Measurements from ENCODE around the gene PMFBP1. TPM values are rescaled to one million over a fixed set of nuclear protein-coding genes. Genes with fewer than 3 reads are reported as not detected.

The PMFBP1 gene
- total and polyA plus RNA-seq, 2 of the 4 experiments (the other 2 are of a cell fraction) = under 0.01 TPM; not detected in 1

GRCh38 chr16:72120026-72120425 lies 51.9 kb downstream of the PMFBP1 start:
- H2BK15ac ChIP-seq (ENCODE audit: low read depth, low read length) = no peak overlapping the region
- TF ChIP-seq CEBPB (IDR thresholded peaks at IDR 0.05; ENCODE audit: low read depth, low read length) (no peak), RFX5 (IDR thresholded peaks at IDR 0.05; ENCODE audit: low read depth, low read length) (no peak), ELK1 (IDR thresholded peaks at IDR 0.05; ENCODE audit: borderline replicate concordance, low read depth, low read length) (no peak), RCOR1 (IDR thresholded peaks at IDR 0.05; ENCODE audit: insufficient replicate concordance, low read length) (no peak)
- H3K56ac ChIP-seq (ENCODE audit: extremely low read depth, insufficient read depth, low read length) = no peak overlapping the region
- H4K91ac ChIP-seq (ENCODE audit: insufficient read depth, low read depth, low read length) = no peak overlapping the region
- BruUV-seq (replicated peaks) = no TSS peak
- H3K23ac ChIP-seq (ENCODE audit: low read depth, low read length) = no peak overlapping the region
- H3K27me3 ChIP-seq (ENCODE audit: control insufficient read depth, insufficient read depth, low read length) = no peaks in the 10 kb centered on the region
- intact Hi-C loops (cut with micrococcal nuclease) = loop anchor here (10.0 kb wide), 4 partner anchors 285 to 1915 kb away; no protein-coding TSS in a partner anchor
- H3K4me3 ChIP-seq (ENCODE audit: insufficient read depth, low read depth, low read length) = no peak overlapping the region
- DNase-seq = no peak
- no peaks in the 10 kb centered on the region for H3K9me1 ChIP-seq (ENCODE audit: insufficient read depth, low read length)
- no peak for ATAC-seq (ENCODE audit: low read depth)
- in situ Hi-C loops (cut with MboI; ENCODE audit: low sequenced_read_pairs) = loop anchor here (10.0 kb wide), 1 partner anchor 345 kb away; no protein-coding TSS in a partner anchor
- H2BK20ac ChIP-seq (ENCODE audit: low read depth, low read length) = no peak overlapping the region
- no peak overlapping the region for H2AK9ac ChIP-seq (replicated peaks; ENCODE audit: low read depth, low read length, poor library complexity)
- H3K4me2 ChIP-seq (ENCODE audit: low read depth, low read length) = no peak overlapping the region
- H2AK5ac ChIP-seq (ENCODE audit: low read depth, low read length) = no peak overlapping the region
- no peaks in the 10 kb centered on the region for H3K79me1 ChIP-seq (ENCODE audit: low read depth in 1 of 2, low read length in 2 of 2)
- no peak overlapping the region for H2BK120ac ChIP-seq (ENCODE audit: low read depth, low read length)
- H4K5ac ChIP-seq (ENCODE audit: low read depth, low read length) = no peak overlapping the region
- no peak overlapping the region for H2AFZ ChIP-seq (replicated peaks; ENCODE audit: low read length, poor library complexity)
- no peaks in the 10 kb centered on the region for H3K4me1 ChIP-seq (ENCODE audit: control insufficient read depth, insufficient read depth, low read length)
- no peaks in the 10 kb centered on the region for H3K36me3 ChIP-seq (ENCODE audit: control insufficient read depth, insufficient read depth, low read length)
- CTCF ChIA-PET = no interaction called here
- H4K8ac ChIP-seq (ENCODE audit: low read depth in 2 of 2, low read length in 2 of 2) = no peak overlapping the region
- no peak overlapping the region for H3K9ac ChIP-seq (ENCODE audit: low read depth, low read length)
- H2BK5ac ChIP-seq (ENCODE audit: low read depth, low read length, poor library complexity, severe bottlenecking) = no peak overlapping the region
- dilution Hi-C loops (cut with HindIII; ENCODE audit: low sequenced_read_pairs, unreplicated experiment) = no loop called here
- H3K14ac ChIP-seq (replicated peaks; ENCODE audit: low read depth, low read length) = no peak overlapping the region
- POLR2A ChIA-PET (ENCODE audit: unreplicated experiment) = no interaction called here
- no peak overlapping the region for H3K27ac ChIP-seq (ENCODE audit: insufficient read depth, low read length)
- no peaks in the 10 kb centered on the region for H3K9me3 ChIP-seq (ENCODE audit: control insufficient read depth, insufficient read depth, low read length)
- WGBS, 2 experiments (ENCODE audit: extremely low coverage in 2 of 2, insufficient read length in 1 of 2) = 65% methylated on average over 3 of the region's 5 CpGs; no CpG with 5 or more reads in 1 of the 2 experiments
- no peak overlapping the region for H3K4ac ChIP-seq (ENCODE audit: low read depth, low read length)
- H4K20me1 ChIP-seq (ENCODE audit: insufficient read depth, low read length) = 0 out of 2 replicates have a peak, but pooled peaks cover 4% of the 10 kb centered on the region
- H3K18ac ChIP-seq (ENCODE audit: low read depth, low read length) = no peak overlapping the region

Measured in IMR-90 (cell line).